Esophagus muscularis mucosa (tissue), 4 donors: Measurements from ENCODE around the gene ALDH5A1.

Experiments used
- EP300 ChIP-seq: sonication (generic); formaldehyde crosslinking; IDR thresholded peaks from one replicate; pipeline ENCODE4 v1.6.1; 2017; ENCODE audit warnings: antibody characterized with exemption
- POLR2A ChIP-seq: fragments of 450-650 bp; IDR thresholded peaks from one replicate; pipeline ENCODE4 v1.6.1; 2017; ENCODE audit warnings: antibody characterized with exemption, moderate library complexity, mild to moderate bottlenecking, low read depth
- POLR2AphosphoS5 ChIP-seq, 2 donors: sonication (generic); formaldehyde crosslinking; IDR thresholded peaks; one replicate each; pipeline ENCODE4 v1.6.1; 2017; ENCODE audit warnings: antibody characterized with exemption in 2 of 2
- TF ChIP-seq, protein P1 (sequence below), 3 experiments: fragments of 200-600 bp in 2 of 3; fragments of 450-650 bp in 1 of 3; sonication (generic) in 2 of 3; IDR thresholded peaks; one replicate each; pipeline ENCODE4 v1.5.1; 2017 to 2019; ENCODE audit warnings: antibody characterized with exemption in 3 of 3, mild to moderate bottlenecking in 2 of 3, moderate library complexity in 1 of 3

DNA sequence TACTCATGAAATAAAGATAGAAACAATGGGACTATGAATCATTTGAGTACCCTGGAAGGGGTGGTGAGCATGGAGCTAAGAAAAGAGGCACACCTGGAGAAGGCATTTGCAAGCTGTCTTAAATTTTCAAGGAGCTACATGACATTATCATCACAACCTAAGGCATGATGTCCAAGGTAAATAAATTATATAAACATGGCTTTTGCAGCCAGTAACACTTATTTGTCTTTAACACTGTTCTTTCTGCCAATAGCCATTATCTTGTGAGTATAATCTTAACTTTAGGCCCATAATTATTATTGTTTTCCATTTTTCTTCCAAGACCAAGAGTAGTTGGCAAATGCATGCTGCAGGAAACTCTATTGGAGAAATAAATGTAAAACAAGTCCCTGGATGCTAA is 63.7 kb downstream of the ALDH5A1 start:
- TF ChIP-seq, protein P1, sequence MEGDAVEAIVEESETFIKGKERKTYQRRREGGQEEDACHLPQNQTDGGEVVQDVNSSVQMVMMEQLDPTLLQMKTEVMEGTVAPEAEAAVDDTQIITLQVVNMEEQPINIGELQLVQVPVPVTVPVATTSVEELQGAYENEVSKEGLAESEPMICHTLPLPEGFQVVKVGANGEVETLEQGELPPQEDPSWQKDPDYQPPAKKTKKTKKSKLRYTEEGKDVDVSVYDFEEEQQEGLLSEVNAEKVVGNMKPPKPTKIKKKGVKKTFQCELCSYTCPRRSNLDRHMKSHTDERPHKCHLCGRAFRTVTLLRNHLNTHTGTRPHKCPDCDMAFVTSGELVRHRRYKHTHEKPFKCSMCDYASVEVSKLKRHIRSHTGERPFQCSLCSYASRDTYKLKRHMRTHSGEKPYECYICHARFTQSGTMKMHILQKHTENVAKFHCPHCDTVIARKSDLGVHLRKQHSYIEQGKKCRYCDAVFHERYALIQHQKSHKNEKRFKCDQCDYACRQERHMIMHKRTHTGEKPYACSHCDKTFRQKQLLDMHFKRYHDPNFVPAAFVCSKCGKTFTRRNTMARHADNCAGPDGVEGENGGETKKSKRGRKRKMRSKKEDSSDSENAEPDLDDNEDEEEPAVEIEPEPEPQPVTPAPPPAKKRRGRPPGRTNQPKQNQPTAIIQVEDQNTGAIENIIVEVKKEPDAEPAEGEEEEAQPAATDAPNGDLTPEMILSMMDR (IDR thresholded peaks at IDR 0.05): no peak
- TF ChIP-seq POLR2A: no peak
- TF ChIP-seq EP300: no peak
- no peak for TF ChIP-seq POLR2AphosphoS5 (IDR thresholded peaks at IDR 0.05)
